Tibial artery (tissue), 4 donors: Measurements from ENCODE around the gene SLC6A19.

Source experiments
- DNase-seq, 2 donors: peaks; one replicate each; pipeline ENCODE4 v3.0.0-alpha.2; 2019
- H3K27ac ChIP-seq, 2 donors: fragments of 200-600 bp; sonication (generic) in 1 of 2; 1 replicate in 1 of 2; 2 replicates in 1 of 2; pipeline ENCODE4 v1.5.1; 2018 to 2019; ENCODE audit warnings: mild to moderate bottlenecking in 1 of 2
- H3K27me3 ChIP-seq, 2 donors: fragments of 200-600 bp; sonication (generic) in 1 of 2; one replicate each; pipeline versions ENCODE4 v1.5.1 to v1.6.0; 2016 to 2019
- H3K36me3 ChIP-seq, 3 donors: fragments of 200-600 bp; sonication (generic) in 2 of 3; one replicate each; pipeline ENCODE4 v1.5.1; 2016 to 2019; ENCODE audit warnings: mild to moderate bottlenecking in 2 of 3
- H3K4me1 ChIP-seq, 4 donors: fragments of 200-600 bp; sonication (generic) in 2 of 4; 1 replicate in 3 of 4; 2 replicates in 1 of 4; pipeline ENCODE4 v1.5.1; 2016 to 2019
- H3K4me3 ChIP-seq, 2 donors: fragments of 200-600 bp; sonication (generic) in 1 of 2; 1 replicate in 1 of 2; 2 replicates in 1 of 2; pipeline ENCODE4 v1.5.1; 2018 to 2019; ENCODE audit warnings: mild to moderate bottlenecking in 2 of 2
- H3K9me3 ChIP-seq, 3 donors: fragments of 200-600 bp; sonication (generic) in 1 of 3; one replicate each; pipeline ENCODE4 v1.5.1; 2016 to 2019
- intact Hi-C: fragments of 100-400 bp; cut with DNase I; formaldehyde crosslinking; loops from one replicate; pipeline ENCODE4 v1.15.0; 2023; ENCODE audit warnings: low total_unique reads
- TF ChIP-seq, protein P1 (sequence below), 2 experiments: fragments of 200-600 bp in 1 of 2; fragments of 450-650 bp in 1 of 2; IDR thresholded peaks; one replicate each; pipeline ENCODE4 v1.5.1; 2017 to 2019; ENCODE audit warnings: antibody characterized with exemption in 2 of 2, mild to moderate bottlenecking in 1 of 2, moderate library complexity in 1 of 2

The SLC6A19 gene

GRCh38 chr5:1219098-1219767 is 17.8 kb downstream of the SLC6A19 start:
- TF ChIP-seq, protein P1, sequence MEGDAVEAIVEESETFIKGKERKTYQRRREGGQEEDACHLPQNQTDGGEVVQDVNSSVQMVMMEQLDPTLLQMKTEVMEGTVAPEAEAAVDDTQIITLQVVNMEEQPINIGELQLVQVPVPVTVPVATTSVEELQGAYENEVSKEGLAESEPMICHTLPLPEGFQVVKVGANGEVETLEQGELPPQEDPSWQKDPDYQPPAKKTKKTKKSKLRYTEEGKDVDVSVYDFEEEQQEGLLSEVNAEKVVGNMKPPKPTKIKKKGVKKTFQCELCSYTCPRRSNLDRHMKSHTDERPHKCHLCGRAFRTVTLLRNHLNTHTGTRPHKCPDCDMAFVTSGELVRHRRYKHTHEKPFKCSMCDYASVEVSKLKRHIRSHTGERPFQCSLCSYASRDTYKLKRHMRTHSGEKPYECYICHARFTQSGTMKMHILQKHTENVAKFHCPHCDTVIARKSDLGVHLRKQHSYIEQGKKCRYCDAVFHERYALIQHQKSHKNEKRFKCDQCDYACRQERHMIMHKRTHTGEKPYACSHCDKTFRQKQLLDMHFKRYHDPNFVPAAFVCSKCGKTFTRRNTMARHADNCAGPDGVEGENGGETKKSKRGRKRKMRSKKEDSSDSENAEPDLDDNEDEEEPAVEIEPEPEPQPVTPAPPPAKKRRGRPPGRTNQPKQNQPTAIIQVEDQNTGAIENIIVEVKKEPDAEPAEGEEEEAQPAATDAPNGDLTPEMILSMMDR (IDR thresholded peaks at IDR 0.05): no peak
- H3K36me3 ChIP-seq: no peaks in the 10 kb centered on the region
- peaks cover 0 to 13% of the 10 kb centered on the region in 2 donors for H3K27me3 ChIP-seq
- no peak overlapping the region for H3K4me3 ChIP-seq
- no peak for DNase-seq
- H3K27ac ChIP-seq: no peak overlapping the region
- intact Hi-C loops: loop anchor here (5.0 kb wide), 1 partner anchor 652 kb away; no protein-coding TSS in a partner anchor
- no peaks in the 10 kb centered on the region for H3K9me3 ChIP-seq
- no peaks in the 10 kb centered on the region for H3K4me1 ChIP-seq

- intact Hi-C loops: loop anchor here (5.0 kb wide), 1 partner anchor 652 kb away; no protein-coding TSS in a partner anchor
- no peak for DNase-seq
- Histone ChIP-seq H3K4me1 (no peaks in the 10 kb centered on the region), H3K36me3 (no peaks in the 10 kb centered on the region), H3K27ac (no peak overlapping the region), H3K9me3 (no peaks in the 10 kb centered on the region), H3K4me3 (no peak overlapping the region), H3K27me3 (peaks cover 0 to 15% of the 10 kb centered on the region in 2 donors)
- TF ChIP-seq, protein P1 (IDR thresholded peaks at IDR 0.05): no peak
Measured at GRCh38 chr5:1219768-1220100, 18.3 kb downstream of the SLC6A19 start.

DNA sequence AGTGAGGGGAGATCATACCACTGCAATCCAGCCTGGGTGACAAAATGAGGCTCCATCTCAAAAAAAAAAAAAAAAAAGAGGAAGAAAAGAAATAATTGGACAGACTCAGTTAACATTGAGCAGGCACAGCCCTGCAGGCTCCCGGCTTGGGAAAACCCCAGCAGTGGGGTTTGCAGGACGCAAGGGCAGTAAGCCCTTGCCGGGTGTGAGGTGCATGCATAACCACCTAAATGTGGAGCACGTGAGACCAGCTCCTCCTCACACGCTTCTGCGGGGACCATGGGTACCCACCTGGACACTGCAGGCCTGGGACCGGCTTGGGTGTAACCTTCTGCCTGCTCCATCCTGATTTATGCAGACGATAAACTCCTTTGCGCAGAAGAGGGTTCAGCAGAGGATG is 19.0 kb downstream of the SLC6A19 start:
- Histone ChIP-seq H3K4me1 (no peaks in the 10 kb centered on the region), H3K27ac (no peak overlapping the region), H3K27me3 (peaks cover 0 to 21% of the 10 kb centered on the region in 2 donors), H3K36me3 (no peaks in the 10 kb centered on the region), H3K4me3 (no peak overlapping the region), H3K9me3 (no peaks in the 10 kb centered on the region)
- DNase-seq: no peak
- intact Hi-C loops: no loop called here
- TF ChIP-seq, protein P1 (IDR thresholded peaks at IDR 0.05): no peak

DNA sequence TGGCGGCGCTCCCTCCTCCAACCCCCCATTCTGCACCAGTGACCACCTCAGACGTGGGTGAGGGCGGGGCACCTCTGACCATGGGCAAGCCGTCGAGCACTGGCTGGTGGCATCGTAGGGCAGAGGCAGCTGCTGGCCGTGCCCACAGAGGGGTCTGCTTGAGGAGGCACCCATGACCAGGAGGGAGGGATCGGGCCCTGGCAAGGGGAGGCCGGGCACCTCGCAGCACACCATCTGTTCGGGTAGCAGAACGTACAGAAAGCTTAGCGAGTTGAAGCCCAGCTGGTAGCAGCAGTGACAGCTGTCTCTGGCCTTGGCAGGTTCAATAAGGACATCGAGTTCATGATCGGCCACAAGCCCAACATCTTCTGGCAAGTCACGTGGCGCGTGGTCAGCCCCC is 19.4 kb downstream of the SLC6A19 start:
- TF ChIP-seq, protein P1 (IDR thresholded peaks at IDR 0.05): no peak
- intact Hi-C loops: no loop called here
- DNase-seq: no peak

GRCh38 chr5:1221721-1222120 is 20.3 kb downstream of the SLC6A19 start:
- DNase-seq: no peak
- Histone ChIP-seq H3K36me3 (no peaks in the 10 kb centered on the region), H3K4me3 (no peak overlapping the region), H3K27ac (no peak overlapping the region), H3K9me3 (no peaks in the 10 kb centered on the region), H3K27me3 (peaks cover 0 to 31% of the 10 kb centered on the region in 2 donors), H3K4me1 (no peaks in the 10 kb centered on the region)
- TF ChIP-seq, protein P1 (IDR thresholded peaks at IDR 0.05): no peak
- intact Hi-C loops: no loop called here

More for the DNA sequence above, 19.4 kb downstream of the SLC6A19 start:
- no peak overlapping the region for H3K4me3 ChIP-seq
- no peaks in the 10 kb centered on the region for H3K4me1 ChIP-seq
- H3K36me3 ChIP-seq: no peaks in the 10 kb centered on the region
- no peaks in the 10 kb centered on the region for H3K9me3 ChIP-seq
- peaks cover 0 to 23% of the 10 kb centered on the region in 2 donors for H3K27me3 ChIP-seq
- H3K27ac ChIP-seq: no peak overlapping the region
